GM11168 (cell line): Measurements from ENCODE around the gene CTSE.
"Not testable (repeated sequence)": the region's sequence is repeated elsewhere in the genome, so short reads cannot be mapped to it uniquely, and the experiment has no call there.

Source experiments
- in situ Hi-C: fragments of 300-500 bp; cut with MboI; formaldehyde crosslinking; loops from one replicate; pipeline ENCODE4 v1.12.0; 2022; ENCODE audit warnings: low sequenced_read_pairs; ENCODE audit not compliant: unreplicated experiment

The CTSE gene

GRCh38 chr1:205998457-205999241 is 25.0 kb downstream of the CTSE start:
- in situ Hi-C loops: no loop called here

- in situ Hi-C loops: not testable (repeated sequence)
Measured at GRCh38 chr1:205996641-205997040, 27.1 kb downstream of the CTSE start.

GRCh38 chr1:205994346-205994745 is 29.3 kb downstream of the CTSE start:
- in situ Hi-C loops: no loop called here

- in situ Hi-C loops: no loop called here
Measured at GRCh38 chr1:205993068-205993467, 30.6 kb downstream of the CTSE start.

GRCh38 chr1:205992218-205992882 is 31.3 kb downstream of the CTSE start:
- in situ Hi-C loops: no loop called here

- in situ Hi-C loops: no loop called here
Measured at GRCh38 chr1:205991237-205991636, 32.5 kb downstream of the CTSE start.

- in situ Hi-C loops: no loop called here
Measured at GRCh38 chr1:205990226-205990625, 33.5 kb downstream of the CTSE start.

- in situ Hi-C loops: loop anchor here (10.0 kb wide), 1 partner anchor 195 kb away; no protein-coding TSS in a partner anchor
Measured at GRCh38 chr1:205989786-205990185, 33.9 kb downstream of the CTSE start.

- in situ Hi-C loops: loop anchor here (10.0 kb wide), 1 partner anchor 194 kb away; no protein-coding TSS in a partner anchor
Measured at GRCh38 chr1:205988585-205988995, 35.1 kb downstream of the CTSE start.

GRCh38 chr1:205986861-205987260 is 36.8 kb downstream of the CTSE start:
- in situ Hi-C loops: loop anchor here (10.0 kb wide), 1 partner anchor 192 kb away; no protein-coding TSS in a partner anchor

GRCh38 chr1:205986292-205986691 is 37.4 kb downstream of the CTSE start:
- in situ Hi-C loops: loop anchor here (10.0 kb wide), 1 partner anchor 191 kb away; no protein-coding TSS in a partner anchor

GRCh38 chr1:205985330-205986005 is 38.2 kb downstream of the CTSE start:
- in situ Hi-C loops: loop anchor here (10.0 kb wide), 1 partner anchor 191 kb away; no protein-coding TSS in a partner anchor

GRCh38 chr1:205983925-205984725 is 39.6 kb downstream of the CTSE start:
- in situ Hi-C loops: loop anchor here (5.0 to 10.0 kb wide), 2 partner anchors 123 to 189 kb away; no protein-coding TSS in a partner anchor

GRCh38 chr1:205981257-205981656 is 42.4 kb downstream of the CTSE start:
- in situ Hi-C loops: loop anchor here (5.0 to 10.0 kb wide), 2 partner anchors 126 to 186 kb away; no protein-coding TSS in a partner anchor

- in situ Hi-C loops: loop anchor here (5.0 to 10.0 kb wide), 2 partner anchors 127 to 186 kb away; no protein-coding TSS in a partner anchor
Measured at GRCh38 chr1:205980237-205980870, 43.3 kb downstream of the CTSE start.

- in situ Hi-C loops: no loop called here
Measured at GRCh38 chr1:205979301-205979700, 44.4 kb downstream of the CTSE start.

- in situ Hi-C loops: no loop called here
Measured at GRCh38 chr1:205978676-205979075, 45.0 kb downstream of the CTSE start.

GRCh38 chr1:205977402-205978014 is 46.2 kb downstream of the CTSE start:
- in situ Hi-C loops: no loop called here
